Breast epithelium (tissue), 4 donors: Measurements from ENCODE around the gene C1QTNF2. TPM values are rescaled to one million over a fixed set of nuclear protein-coding genes. Genes with fewer than 3 reads are reported as not detected.
A peak's percentile ranks its signal among the peaks of the same experiment; 100 is the strongest.

ENCODE experiments used
- DNase-seq, 2 donors: peaks; one replicate each; pipeline ENCODE4 v3.0.0-alpha.2; 2019; ENCODE audit warnings: low spot score in 2 of 2
- H3K27ac ChIP-seq, 2 donors: fragments of 200-600 bp; sonication (generic) in 1 of 2; one replicate each; pipeline ENCODE4 v1.5.1; 2016 to 2019; ENCODE audit warnings: mild to moderate bottlenecking in 1 of 2
- H3K27me3 ChIP-seq, 2 donors: fragments of 200-600 bp; sonication (generic) in 1 of 2; one replicate each; pipeline versions ENCODE4 v1.5.1 to v1.6.0; 2017 to 2019; ENCODE audit warnings: control low read depth in 1 of 2, mild to moderate bottlenecking in 1 of 2
- H3K36me3 ChIP-seq: fragments of 200-600 bp; one replicate; pipeline ENCODE4 v1.5.1; 2019
- H3K4me1 ChIP-seq, 2 donors: fragments of 200-600 bp; sonication (generic); one replicate each; pipeline ENCODE4 v1.5.1; 2016 to 2019; ENCODE audit warnings: control low read depth in 1 of 2
- H3K4me3 ChIP-seq, 3 donors: fragments of 200-600 bp; sonication (generic); 1 replicate in 2 of 3; 2 replicates in 1 of 3; pipeline ENCODE4 v1.5.1; 2016 to 2019; ENCODE audit warnings: mild to moderate bottlenecking in 3 of 3, moderate library complexity in 2 of 3
- H3K9me3 ChIP-seq, 2 donors: fragments of 200-600 bp; sonication (generic) in 1 of 2; one replicate each; pipeline ENCODE4 v1.5.1; 2016 to 2019; ENCODE audit warnings: control low read depth in 1 of 2
- CTCF ChIP-seq, 3 donors: fragments of 450-650 bp; IDR thresholded peaks; one replicate each; pipeline ENCODE4 v1.5.1; 2016 to 2017; ENCODE audit warnings: antibody characterized with exemption in 3 of 3, mild to moderate bottlenecking in 3 of 3, moderate library complexity in 3 of 3
- POLR2A ChIP-seq: fragments of 450-650 bp; IDR thresholded peaks from one replicate; pipeline ENCODE4 v1.6.1; 2016; ENCODE audit warnings: antibody characterized with exemption, mild to moderate bottlenecking, moderate library complexity
- POLR2AphosphoS5 ChIP-seq, 3 donors: sonication (generic); formaldehyde crosslinking; IDR thresholded peaks; one replicate each; pipeline ENCODE4 v1.6.1; 2017; ENCODE audit warnings: antibody characterized with exemption in 3 of 3
- intact Hi-C: fragments of 100-400 bp; cut with DNase I; formaldehyde crosslinking; loops from one replicate; pipeline ENCODE4 v1.15.1; 2023; ENCODE audit warnings: low total_unique reads
- total RNA-seq, 3 donors: library from RNA; depleted of rRNA; stranded (reverse); fragments of >200 nt; gene quantifications; one replicate each; pipeline ENCODE4 v1.1.0, GENCODE V29; 2016

The C1QTNF2 gene
- total RNA-seq, 3 donors from 2014 or later = under 0.01 to 0.48 (median 0.44) TPM

- H3K27ac ChIP-seq = no peak overlapping the region
- no peaks in the 10 kb centered on the region for H3K36me3 ChIP-seq
- no peak for DNase-seq
- no peak for TF ChIP-seq POLR2A
- TF ChIP-seq CTCF (IDR thresholded peaks at IDR 0.05) = no peak
- TF ChIP-seq POLR2AphosphoS5 (IDR thresholded peaks at IDR 0.05) = no peak
- H3K4me1 ChIP-seq = no peaks in the 10 kb centered on the region
- no peak overlapping the region for H3K4me3 ChIP-seq
- intact Hi-C loops = no loop called here
- H3K27me3 ChIP-seq = no peaks in the 10 kb centered on the region
- no peaks in the 10 kb centered on the region for H3K9me3 ChIP-seq
Measured at GRCh38 chr5:160375701-160376100, 5.3 kb upstream of the C1QTNF2 start.

DNA sequence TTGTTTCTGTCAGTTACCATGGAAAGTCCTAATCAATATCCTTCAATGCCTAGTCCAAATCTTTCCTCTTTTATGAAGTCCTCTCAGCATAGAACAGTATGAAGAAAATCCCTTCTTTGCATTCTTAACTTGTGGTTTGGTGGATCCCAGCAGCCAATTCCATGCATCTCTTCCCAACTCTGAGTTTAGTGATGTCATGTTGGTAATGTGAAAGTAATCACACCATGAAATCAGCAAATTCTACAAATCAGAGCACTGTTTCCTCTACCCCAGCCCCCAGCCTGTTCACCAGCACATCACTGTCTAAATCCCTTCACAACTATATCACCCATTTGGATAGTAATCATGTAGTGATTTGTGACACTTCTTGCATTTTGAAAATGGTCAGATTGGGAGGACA lies 4.7 kb upstream of the C1QTNF2 start:
- no peak overlapping the region for H3K27ac ChIP-seq
- H3K36me3 ChIP-seq = no peaks in the 10 kb centered on the region
- intact Hi-C loops = no loop called here
- no peak for TF ChIP-seq CTCF (IDR thresholded peaks at IDR 0.05)
- no peak for DNase-seq
- H3K27me3 ChIP-seq = no peaks in the 10 kb centered on the region
- H3K4me3 ChIP-seq = no peak overlapping the region
- no peaks in the 10 kb centered on the region for H3K9me3 ChIP-seq
- H3K4me1 ChIP-seq = no peaks in the 10 kb centered on the region

DNA sequence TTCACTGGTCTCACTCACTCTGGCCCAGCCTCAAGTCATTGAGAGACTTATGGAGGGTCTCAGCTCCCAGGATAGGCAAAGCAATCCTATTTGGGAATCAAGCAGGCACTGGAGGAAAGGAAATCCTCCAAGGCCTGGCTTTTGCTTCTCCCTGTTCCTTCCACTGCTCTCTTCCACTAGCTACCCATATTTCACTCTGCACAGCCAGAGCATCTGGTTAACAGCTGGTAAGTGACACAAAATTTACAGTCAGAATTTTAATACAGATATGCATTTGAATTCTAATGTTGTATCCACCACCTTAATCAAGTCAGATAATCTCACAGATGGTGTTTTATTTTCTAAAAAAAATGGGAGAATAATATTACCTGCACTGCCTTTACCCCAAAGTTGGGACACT lies 868 bp upstream of the C1QTNF2 start:
- intact Hi-C loops = no loop called here
- TF ChIP-seq CTCF (IDR thresholded peaks at IDR 0.05) (no peak), POLR2A (no peak), POLR2AphosphoS5 (IDR thresholded peaks at IDR 0.05) (no peak)
- Histone ChIP-seq H3K4me3 (no peak overlapping the region), H3K27ac (no peak overlapping the region), H3K36me3 (no peaks in the 10 kb centered on the region), H3K4me1 (no peaks in the 10 kb centered on the region), H3K9me3 (no peaks in the 10 kb centered on the region), H3K27me3 (no peaks in the 10 kb centered on the region)
- DNase-seq = no peak

- no peaks in the 10 kb centered on the region for H3K9me3 ChIP-seq
- TF ChIP-seq CTCF (IDR thresholded peaks at IDR 0.05) (no peak), POLR2A (no peak), POLR2AphosphoS5 (IDR thresholded peaks at IDR 0.05) (no peak)
- H3K27ac ChIP-seq = peak overlapping the region; percentile 38 to 56
Measured at GRCh38 chr5:160370713-160371034, 248 bp upstream of the C1QTNF2 start.

DNA sequence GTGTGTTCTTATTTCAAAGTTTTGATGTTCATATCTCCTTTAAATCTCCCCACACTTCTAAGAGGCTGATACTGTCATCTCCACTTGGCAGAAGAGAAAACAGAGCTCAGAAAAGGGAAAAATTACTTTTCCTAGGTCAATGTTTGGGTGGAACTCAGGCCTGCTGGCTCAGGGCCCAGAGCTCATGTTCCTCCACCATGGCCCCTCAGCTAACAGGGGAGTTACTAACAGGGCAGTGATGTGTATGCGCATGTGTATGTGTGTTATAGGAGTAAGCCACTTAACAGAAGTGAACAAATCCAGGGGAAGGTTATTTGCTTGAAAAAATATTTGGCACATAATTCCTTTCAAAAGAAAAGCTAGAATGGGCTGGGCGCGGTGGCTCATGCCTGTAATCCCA lies 2.5 kb downstream of the C1QTNF2 start:
- no peaks in the 10 kb centered on the region for H3K36me3 ChIP-seq
- H3K4me1 ChIP-seq = peaks cover 0 to 5% of the 10 kb centered on the region in 2 donors
- no peak overlapping the region for H3K27ac ChIP-seq
- intact Hi-C loops = no loop called here
- H3K27me3 ChIP-seq = no peaks in the 10 kb centered on the region
- no peak for TF ChIP-seq CTCF (IDR thresholded peaks at IDR 0.05)
- TF ChIP-seq POLR2A = no peak
- TF ChIP-seq POLR2AphosphoS5 (IDR thresholded peaks at IDR 0.05) = no peak
- no peak overlapping the region for H3K4me3 ChIP-seq
- DNase-seq = no peak
- H3K9me3 ChIP-seq = no peaks in the 10 kb centered on the region

More at GRCh38 chr5:160370713-160371034, 248 bp upstream of the C1QTNF2 start:
- no peak for DNase-seq
- no peaks in the 10 kb centered on the region for H3K4me1 ChIP-seq
- no peaks in the 10 kb centered on the region for H3K27me3 ChIP-seq
- H3K4me3 ChIP-seq = peak overlapping the region; percentile 59 to 90 (median 65)
- intact Hi-C loops = no loop called here
- no peaks in the 10 kb centered on the region for H3K36me3 ChIP-seq
